Suprapubic skin (tissue), 4 donors: ENCODE measurements around the gene FMN1.

ENCODE experiments used
- POLR2A ChIP-seq, 2 donors: fragments of 450-650 bp; IDR thresholded peaks; one replicate each; pipeline ENCODE4 v1.6.1; 2017; ENCODE audit warnings: antibody characterized with exemption in 2 of 2, mild to moderate bottlenecking in 2 of 2, moderate library complexity in 2 of 2
- POLR2AphosphoS5 ChIP-seq, 3 donors: sonication (generic); formaldehyde crosslinking; IDR thresholded peaks; one replicate each; pipeline ENCODE4 v1.6.1; 2017; ENCODE audit warnings: antibody characterized with exemption in 3 of 3

DNA sequence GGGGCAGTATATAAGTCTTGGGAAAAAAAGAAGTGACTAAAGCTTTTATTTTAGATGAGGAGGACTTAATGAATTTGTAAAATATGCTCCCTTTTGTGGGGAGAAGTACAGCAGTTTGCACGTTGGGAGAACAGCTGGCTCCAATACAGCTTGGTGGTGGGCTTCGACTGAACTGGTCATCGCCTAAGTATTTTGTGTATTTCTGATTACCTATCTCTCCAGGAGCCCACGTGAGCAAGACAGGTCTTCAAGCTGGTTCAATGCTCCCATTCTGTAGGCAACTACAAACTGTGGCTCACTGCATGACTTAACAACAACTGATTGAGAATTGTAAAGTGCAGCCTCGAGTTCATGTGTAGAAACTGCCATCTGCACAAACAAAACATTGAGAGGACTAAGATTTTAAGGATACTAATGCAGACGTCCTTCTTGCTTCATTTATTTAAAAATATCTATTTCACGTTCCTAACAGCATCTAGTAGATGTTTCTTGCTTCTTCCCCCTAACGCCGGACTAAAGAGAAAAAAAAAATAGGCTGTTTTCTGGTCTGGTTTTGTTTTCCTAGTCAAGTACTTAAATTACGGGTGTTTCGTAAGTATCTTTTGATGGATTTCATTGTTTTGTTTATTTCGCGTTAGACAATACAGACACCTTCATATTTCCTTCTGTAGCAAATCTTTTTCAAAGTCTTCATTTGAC lies 478.1 kb downstream of the FMN1 start:
- TF ChIP-seq POLR2A (IDR thresholded peaks at IDR 0.05), result no peak
- TF ChIP-seq POLR2AphosphoS5 (IDR thresholded peaks at IDR 0.05), result no peak
